ENCODE measurements around the gene MUTYH.

DNA sequence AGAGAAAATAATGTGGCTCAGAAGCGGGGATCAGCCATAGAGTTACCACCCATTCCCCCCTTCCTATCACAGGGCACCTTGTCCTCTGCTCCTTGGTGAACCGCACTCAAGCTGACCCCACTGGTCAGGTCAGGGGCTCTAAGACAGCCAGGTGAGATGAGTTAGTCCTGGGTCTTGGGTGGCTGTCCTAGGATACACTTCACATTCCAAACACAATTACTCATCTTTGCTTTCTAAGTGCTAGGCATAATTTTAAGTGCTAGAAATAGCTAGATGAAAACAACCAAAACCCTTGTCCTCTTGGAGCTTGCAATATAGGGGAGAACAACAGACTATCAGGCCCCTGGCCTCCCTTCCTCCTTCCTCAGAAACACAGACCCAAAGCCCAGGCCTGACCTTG lies 7.8 kb upstream of the MUTYH start:
- TF ChIP-seq, protein P1, sequence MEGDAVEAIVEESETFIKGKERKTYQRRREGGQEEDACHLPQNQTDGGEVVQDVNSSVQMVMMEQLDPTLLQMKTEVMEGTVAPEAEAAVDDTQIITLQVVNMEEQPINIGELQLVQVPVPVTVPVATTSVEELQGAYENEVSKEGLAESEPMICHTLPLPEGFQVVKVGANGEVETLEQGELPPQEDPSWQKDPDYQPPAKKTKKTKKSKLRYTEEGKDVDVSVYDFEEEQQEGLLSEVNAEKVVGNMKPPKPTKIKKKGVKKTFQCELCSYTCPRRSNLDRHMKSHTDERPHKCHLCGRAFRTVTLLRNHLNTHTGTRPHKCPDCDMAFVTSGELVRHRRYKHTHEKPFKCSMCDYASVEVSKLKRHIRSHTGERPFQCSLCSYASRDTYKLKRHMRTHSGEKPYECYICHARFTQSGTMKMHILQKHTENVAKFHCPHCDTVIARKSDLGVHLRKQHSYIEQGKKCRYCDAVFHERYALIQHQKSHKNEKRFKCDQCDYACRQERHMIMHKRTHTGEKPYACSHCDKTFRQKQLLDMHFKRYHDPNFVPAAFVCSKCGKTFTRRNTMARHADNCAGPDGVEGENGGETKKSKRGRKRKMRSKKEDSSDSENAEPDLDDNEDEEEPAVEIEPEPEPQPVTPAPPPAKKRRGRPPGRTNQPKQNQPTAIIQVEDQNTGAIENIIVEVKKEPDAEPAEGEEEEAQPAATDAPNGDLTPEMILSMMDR (IDR thresholded peaks at IDR 0.05): no peak
- no peak for TF ChIP-seq POLR2A (IDR thresholded peaks at IDR 0.05)

Measured in gastroesophageal sphincter (tissue), 3 donors.